Keratinocyte (primary cell): Measurements from ENCODE around the gene PRSS21. TPM values are rescaled to one million over a fixed set of nuclear protein-coding genes. Genes with fewer than 3 reads are reported as not detected.

ENCODE experiments used
- DNase-seq: peaks from one replicate; pipeline ENCODE4 v3.0.0-alpha.2; 2011; ENCODE audit warnings: low read depth, missing footprints, low spot score
- FAIRE-seq: peaks from 2 replicates; lab custom pipeline; 2011; peaks lifted over from hg19 to GRCh38; lab: Jason Lieb, UNC
- H2AFZ ChIP-seq: 2 replicates; pipeline ENCODE4 v1.6.0; 2012; ENCODE audit warnings: low read length, control low read depth, inconsistent platforms; ENCODE audit not compliant: control insufficient read depth
- H3K27ac ChIP-seq: 2 replicates; pipeline ENCODE4 v1.5.1; 2011; ENCODE audit warnings: low read length; ENCODE audit not compliant: control insufficient read depth, insufficient read depth
- H3K27me3 ChIP-seq: 3 replicates; pipeline ENCODE4 v1.6.0; 2011; ENCODE audit warnings: low read length; ENCODE audit not compliant: control insufficient read depth, insufficient read depth; ENCODE audit errors: extremely low read depth
- H3K36me3 ChIP-seq, 2 experiments: 2 replicates in 1 of 2; 3 replicates in 1 of 2; pipeline ENCODE4 v1.5.1; 2011; ENCODE audit warnings: low read length in 2 of 2, mild to moderate bottlenecking in 1 of 2; ENCODE audit not compliant: control insufficient read depth in 2 of 2, insufficient read depth in 2 of 2; ENCODE audit errors: extremely low read depth in 1 of 2
- H3K4me1 ChIP-seq: 3 replicates; pipeline ENCODE4 v1.5.1; 2011; ENCODE audit warnings: low read length; ENCODE audit not compliant: control insufficient read depth, insufficient read depth; ENCODE audit errors: extremely low read depth
- H3K4me2 ChIP-seq: 3 replicates; pipeline ENCODE4 v1.6.0; 2011; ENCODE audit warnings: low read depth, low read length; ENCODE audit not compliant: control insufficient read depth, insufficient read depth; ENCODE audit errors: extremely low read depth
- H3K4me3 ChIP-seq, 3 experiments: fragments of 200-600 bp in 1 of 3; sonication (generic) in 1 of 3; 2 replicates in 2 of 3; 3 replicates in 1 of 3; pipeline ENCODE4 v1.5.1; 2011 to 2016; ENCODE audit warnings: low read length in 3 of 3, mild to moderate bottlenecking in 3 of 3, control low read depth in 2 of 3, inconsistent platforms in 1 of 3, low read depth in 1 of 3, mixed read lengths in 1 of 3, mixed run types in 1 of 3, moderate library complexity in 1 of 3; ENCODE audit not compliant: control insufficient read depth in 2 of 3, insufficient read depth in 2 of 3; ENCODE audit errors: extremely low read depth in 1 of 3
- H3K79me2 ChIP-seq: 2 replicates; pipeline ENCODE4 v1.6.0; 2012; ENCODE audit warnings: low read length; ENCODE audit not compliant: control insufficient read depth, insufficient read depth
- H3K9ac ChIP-seq: 3 replicates; pipeline ENCODE4 v1.6.0; 2011; ENCODE audit warnings: low read length; ENCODE audit not compliant: control insufficient read depth, insufficient read depth; ENCODE audit errors: extremely low read depth
- H3K9me1 ChIP-seq: 3 replicates; pipeline ENCODE4 v1.6.0; 2011; ENCODE audit warnings: low read length; ENCODE audit not compliant: control insufficient read depth, insufficient read depth; ENCODE audit errors: extremely low read depth
- H3K9me3 ChIP-seq: 2 replicates; pipeline ENCODE4 v1.5.1; 2012; ENCODE audit warnings: low read depth, low read length; ENCODE audit not compliant: control insufficient read depth
- H4K20me1 ChIP-seq: 3 replicates; pipeline ENCODE4 v1.6.0; 2011; ENCODE audit warnings: low read length; ENCODE audit not compliant: control insufficient read depth, insufficient read depth; ENCODE audit errors: extremely low read depth
- EZH2 ChIP-seq: IDR thresholded peaks from one replicate; pipeline ENCODE4 v1.6.1; 2012; ENCODE audit warnings: inconsistent platforms, mild to moderate bottlenecking, low read length, moderate library complexity
- dilution Hi-C: fragments of 300-500 bp; cut with MboI; formaldehyde crosslinking; loops from one replicate; pipeline ENCODE4 v1.7.0; 2020; ENCODE audit warnings: low sequenced_read_pairs; ENCODE audit not compliant: extremely low pct_ligation_motif_present
- polyA plus RNA-seq, 5 experiments: library from polyadenylated mRNA; depleted of rRNA in 3 of 5; stranded (reverse) in 3 of 5; stranded (forward) in 1 of 5; unstranded in 1 of 5; fragments of >200 nt; gene quantifications; 1 replicate in 1 of 5; 2 replicates in 3 of 5; 3 replicates in 1 of 5; pipeline versions ENCODE4 v1.2.1 to v1.2.3, GENCODE V29; 2011 to 2012; ENCODE audit warnings: missing spikeins in 2 of 5, low read depth in 1 of 5, low replicate concordance in 1 of 5
- TF ChIP-seq, protein P1 (sequence below), 3 experiments: IDR thresholded peaks in 1 of 3; conservative IDR thresholded peaks in 1 of 3; optimal IDR thresholded peaks in 1 of 3; 2 replicates in 2 of 3; 3 replicates in 1 of 3; pipeline versions ENCODE3 to v1.5.1; 2011; ENCODE audit warnings: low read length in 3 of 3, mild to moderate bottlenecking in 3 of 3, moderate library complexity in 2 of 3, control low read depth in 1 of 3, inconsistent platforms in 1 of 3; ENCODE audit not compliant: insufficient read depth in 2 of 3; ENCODE audit errors: extremely low read depth in 1 of 3

The PRSS21 gene
- polyA plus RNA-seq, 1 donor (not counting 4 experiments of a cell fraction or from before 2014, with no cell fraction given): 0.52 TPM

GRCh38 chr16:2777231-2777902, 39.7 kb upstream of the PRSS21 start, which contains the start of gene ELOB:
TSS of gene ELOB (minus strand) at chr16:2777280. CDS start at chr16:2777239, 41 bp downstream.
- Histone ChIP-seq H2AFZ (peak within 1 kb of the TSS; percentile 88), H3K4me3 (peak within 1 kb of the TSS; percentile 81 to 85 (median 82)), H3K4me1 (peaks cover 16% of the 10 kb centered on the region), H3K4me2 (peak within 1 kb of the TSS; percentile 100), H3K9me1 (no peaks in the 10 kb centered on the region), H3K9ac (peak within 1 kb of the TSS; percentile 99), H3K79me2 (peaks cover 28% of the 10 kb centered on the region), H4K20me1 (no peaks in the 10 kb centered on the region), H3K27ac (peak within 1 kb of the TSS; percentile 96), H3K27me3 (no peaks in the 10 kb centered on the region), H3K9me3 (no peaks in the 10 kb centered on the region), H3K36me3 (peaks cover 12 to 16% of the 10 kb centered on the region in 2 experiments)
- no peak for DNase-seq
- no peak for TF ChIP-seq EZH2
- TF ChIP-seq, protein P1, sequence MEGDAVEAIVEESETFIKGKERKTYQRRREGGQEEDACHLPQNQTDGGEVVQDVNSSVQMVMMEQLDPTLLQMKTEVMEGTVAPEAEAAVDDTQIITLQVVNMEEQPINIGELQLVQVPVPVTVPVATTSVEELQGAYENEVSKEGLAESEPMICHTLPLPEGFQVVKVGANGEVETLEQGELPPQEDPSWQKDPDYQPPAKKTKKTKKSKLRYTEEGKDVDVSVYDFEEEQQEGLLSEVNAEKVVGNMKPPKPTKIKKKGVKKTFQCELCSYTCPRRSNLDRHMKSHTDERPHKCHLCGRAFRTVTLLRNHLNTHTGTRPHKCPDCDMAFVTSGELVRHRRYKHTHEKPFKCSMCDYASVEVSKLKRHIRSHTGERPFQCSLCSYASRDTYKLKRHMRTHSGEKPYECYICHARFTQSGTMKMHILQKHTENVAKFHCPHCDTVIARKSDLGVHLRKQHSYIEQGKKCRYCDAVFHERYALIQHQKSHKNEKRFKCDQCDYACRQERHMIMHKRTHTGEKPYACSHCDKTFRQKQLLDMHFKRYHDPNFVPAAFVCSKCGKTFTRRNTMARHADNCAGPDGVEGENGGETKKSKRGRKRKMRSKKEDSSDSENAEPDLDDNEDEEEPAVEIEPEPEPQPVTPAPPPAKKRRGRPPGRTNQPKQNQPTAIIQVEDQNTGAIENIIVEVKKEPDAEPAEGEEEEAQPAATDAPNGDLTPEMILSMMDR (optimal IDR thresholded peaks at IDR 0.05 in 1 of 3, IDR thresholded peaks at IDR 0.05 in 1 of 3, conservative IDR thresholded peaks at IDR 0.05 in 1 of 3; ENCODE audit: extremely low read depth in 1 of 3, insufficient read depth in 2 of 3, low read length in 3 of 3): no peak
- FAIRE-seq: no peak
- dilution Hi-C loops: no loop called here

- no peak for DNase-seq
These were observed 39.0 kb upstream of the PRSS21 start for GRCh38 chr16:2777903-2778629.

More at GRCh38 chr16:2777903-2778629, 39.0 kb upstream of the PRSS21 start:
- Histone ChIP-seq H3K4me1 (peaks cover 16% of the 10 kb centered on the region), H3K9me1 (no peaks in the 10 kb centered on the region), H3K36me3 (peaks cover 12 to 13% of the 10 kb centered on the region in 2 experiments), H3K9ac (peak overlapping the region; percentile 99), H3K27me3 (no peaks in the 10 kb centered on the region), H3K27ac (peak overlapping the region; percentile 96), H3K4me3 (peak overlapping the region; percentile 81 to 85 (median 82)), H3K79me2 (peaks cover 28% of the 10 kb centered on the region), H4K20me1 (no peaks in the 10 kb centered on the region), H3K4me2 (peak overlapping the region; percentile 100), H3K9me3 (no peaks in the 10 kb centered on the region), H2AFZ (peak overlapping the region; percentile 39)
- TF ChIP-seq EZH2: no peak
- TF ChIP-seq, protein P1 (optimal IDR thresholded peaks at IDR 0.05 in 1 of 3, IDR thresholded peaks at IDR 0.05 in 1 of 3, conservative IDR thresholded peaks at IDR 0.05 in 1 of 3; ENCODE audit: extremely low read depth in 1 of 3, insufficient read depth in 2 of 3, low read length in 3 of 3): no peak
- peak; percentile 17 for FAIRE-seq
- dilution Hi-C loops: no loop called here
